BJ (cell line): ENCODE data around the gene IL1RAPL1. TPM values are rescaled to one million over a fixed set of nuclear protein-coding genes. Genes with fewer than 3 reads are reported as not detected.

Experiments
- CTCF ChIA-PET: fragments of 350-600 bp; formaldehyde crosslinking; extraction: SDS; loops from one replicate; lab custom pipeline; 2021; ENCODE audit warnings: antibody characterized with exemption, inconsistent platforms; lab: Yijun Ruan, JAX
- POLR2A ChIA-PET: fragments of 300-600 bp; sonication (Branson Sonifier 250); formaldehyde crosslinking; extraction: SDS; loops from one replicate; lab custom pipeline; 2021; ENCODE audit warnings: antibody characterized with exemption; lab: Charles Lee
- DNase-seq: peaks from one replicate; pipeline ENCODE4 v3.0.0-alpha.2; 2011; ENCODE audit warnings: low read depth
- H3K27me3 ChIP-seq: 2 replicates; pipeline ENCODE4 v1.6.0; 2011; ENCODE audit warnings: low read length; ENCODE audit not compliant: control insufficient read depth, insufficient read depth
- H3K36me3 ChIP-seq: 2 replicates; pipeline ENCODE4 v1.5.1; 2011; ENCODE audit warnings: low read length; ENCODE audit not compliant: control insufficient read depth, insufficient read depth
- H3K4me3 ChIP-seq: 2 replicates; pipeline ENCODE4 v1.5.1; 2011; ENCODE audit warnings: low read depth, mild to moderate bottlenecking, control low read depth, low read length
- CTCF ChIP-seq: IDR thresholded peaks from 2 replicates; pipeline ENCODE4 v1.5.1; 2011; ENCODE audit warnings: low read depth, mild to moderate bottlenecking, control low read depth, inconsistent platforms, low read length, moderate library complexity; ENCODE audit not compliant: insufficient read depth
- polyA plus RNA-seq: library from polyadenylated mRNA; depleted of rRNA; stranded (reverse); fragments of >200 nt; gene quantifications from 2 replicates; pipeline ENCODE4 v1.2.3, GENCODE V29; 2011

IL1RAPL1 gene
- polyA plus RNA-seq, 1 experiment: 0.02 TPM

GRCh38 chrX:28920153-28920943 lies 333.1 kb downstream of the IL1RAPL1 start:
- CTCF ChIA-PET: no interaction called here

GRCh38 chrX:28922106-28922505 lies 334.9 kb downstream of the IL1RAPL1 start:
- TF ChIP-seq CTCF: no peak
- ChIA-PET POLR2A (no interaction called here), CTCF (no interaction called here)
- DNase-seq: no peak
- no peaks in the 10 kb centered on the region for H3K36me3 ChIP-seq
- H3K27me3 ChIP-seq: no peaks in the 10 kb centered on the region
- no peak overlapping the region for H3K4me3 ChIP-seq

More at GRCh38 chrX:28920153-28920943, 333.1 kb downstream of the IL1RAPL1 start:
- no peak overlapping the region for H3K4me3 ChIP-seq
- POLR2A ChIA-PET: no interaction called here
- no peaks in the 10 kb centered on the region for H3K36me3 ChIP-seq
- no peaks in the 10 kb centered on the region for H3K27me3 ChIP-seq
- no peak for TF ChIP-seq CTCF
- DNase-seq: no peak

- CTCF ChIA-PET: no interaction called here
- DNase-seq: no peak
- no peaks in the 10 kb centered on the region for H3K27me3 ChIP-seq
Measured at GRCh38 chrX:28946846-28947245, 359.6 kb downstream of the IL1RAPL1 start.

GRCh38 chrX:28960063-28960462 lies 372.8 kb downstream of the IL1RAPL1 start:
- CTCF ChIA-PET: no interaction called here

More at GRCh38 chrX:28946846-28947245, 359.6 kb downstream of the IL1RAPL1 start:
- TF ChIP-seq CTCF: no peak
- Histone ChIP-seq H3K4me3 (no peak overlapping the region), H3K36me3 (no peaks in the 10 kb centered on the region)
- POLR2A ChIA-PET: no interaction called here

GRCh38 chrX:28966331-28966730 lies 379.1 kb downstream of the IL1RAPL1 start:
- ChIA-PET CTCF (no interaction called here), POLR2A (no interaction called here)
- no peak for DNase-seq

More at GRCh38 chrX:28960063-28960462, 372.8 kb downstream of the IL1RAPL1 start:
- POLR2A ChIA-PET: no interaction called here
- no peak overlapping the region for H3K4me3 ChIP-seq
- no peak for TF ChIP-seq CTCF
- no peak for DNase-seq
- no peaks in the 10 kb centered on the region for H3K36me3 ChIP-seq
- H3K27me3 ChIP-seq: no peaks in the 10 kb centered on the region

More at GRCh38 chrX:28966331-28966730, 379.1 kb downstream of the IL1RAPL1 start:
- TF ChIP-seq CTCF: no peak
- no peaks in the 10 kb centered on the region for H3K36me3 ChIP-seq
- H3K27me3 ChIP-seq: no peaks in the 10 kb centered on the region
- no peak overlapping the region for H3K4me3 ChIP-seq
